GM03348 (cell line): Measurements from ENCODE around the gene LIMA1.
"Not testable (repeated sequence)": the region's sequence is repeated elsewhere in the genome, so short reads cannot be mapped to it uniquely, and the experiment has no call there.

Experiments used
- DNase-seq: peaks from one replicate; pipeline ENCODE4 v3.0.0; 2012; ENCODE audit warnings: low spot score

LIMA1 gene

DNA sequence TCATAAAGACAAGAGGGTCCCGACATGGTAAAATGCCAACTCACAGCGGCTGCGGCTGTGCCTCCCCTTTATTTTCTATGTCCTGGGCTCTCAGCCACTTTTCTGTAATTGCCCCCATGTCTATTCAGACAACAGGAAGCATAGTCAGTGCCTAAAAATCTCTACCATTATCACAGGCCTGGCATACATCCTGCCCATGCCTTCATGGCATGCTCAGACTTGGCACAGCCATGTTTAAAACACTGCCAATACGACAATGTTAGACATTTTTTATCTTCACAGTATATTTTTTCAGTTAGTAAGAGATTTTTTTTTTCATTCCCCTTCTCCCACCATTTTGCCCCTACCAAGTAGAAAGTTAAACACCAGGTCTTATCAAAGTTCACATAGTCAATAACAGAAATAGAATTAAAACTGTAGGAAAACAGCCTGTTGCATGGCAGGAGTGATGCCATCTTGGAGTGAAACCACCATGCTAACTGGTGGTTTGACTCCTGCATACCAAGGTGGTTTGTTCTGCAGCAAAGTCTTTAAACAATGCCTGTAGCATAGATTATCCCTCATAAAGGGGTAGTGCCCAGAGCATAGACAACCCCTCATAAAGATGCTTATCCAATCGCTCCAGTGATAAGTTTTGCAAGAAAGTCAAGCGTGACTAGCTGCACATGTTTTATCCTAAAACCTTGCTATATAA, 97.2 kb downstream of the LIMA1 start:
- DNase-seq, result peak; percentile 25

DNA sequence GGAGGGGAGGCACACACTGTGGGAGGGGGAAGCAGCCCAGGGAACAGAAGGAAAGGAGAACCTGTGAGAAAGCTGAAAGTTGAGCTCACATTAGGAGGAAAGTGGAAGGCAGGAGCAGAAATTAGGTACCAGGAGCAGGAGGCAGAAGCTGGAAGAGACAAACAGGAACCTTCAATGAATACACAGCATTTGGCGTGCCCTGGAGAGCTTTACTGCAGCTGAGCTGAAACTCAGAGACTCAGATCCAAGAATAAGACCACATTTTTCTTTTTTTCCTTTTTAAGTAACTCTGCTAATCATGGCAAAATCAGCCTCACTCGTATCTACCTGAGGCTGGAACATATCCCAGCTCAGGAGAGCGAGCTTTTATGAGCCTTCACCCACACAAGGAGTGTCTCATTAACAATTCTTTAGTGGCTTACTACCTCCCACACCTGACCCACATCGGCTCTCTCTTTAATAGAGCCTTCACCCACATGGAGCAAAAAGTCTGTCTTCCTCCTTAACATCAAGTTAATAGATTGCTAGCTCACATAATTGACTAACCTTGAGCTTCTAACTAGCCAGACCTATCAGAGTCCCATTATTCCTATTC, 97.9 kb downstream of the LIMA1 start:
- DNase-seq, result no peak

GRCh38 chr12:50184261-50184660, 99.1 kb downstream of the LIMA1 start:
- DNase-seq, result no peak

- DNase-seq, result no peak
These were observed 100.9 kb downstream of the LIMA1 start for GRCh38 chr12:50182461-50182860.

GRCh38 chr12:50181691-50182090, 101.6 kb downstream of the LIMA1 start:
- no peak for DNase-seq

DNA sequence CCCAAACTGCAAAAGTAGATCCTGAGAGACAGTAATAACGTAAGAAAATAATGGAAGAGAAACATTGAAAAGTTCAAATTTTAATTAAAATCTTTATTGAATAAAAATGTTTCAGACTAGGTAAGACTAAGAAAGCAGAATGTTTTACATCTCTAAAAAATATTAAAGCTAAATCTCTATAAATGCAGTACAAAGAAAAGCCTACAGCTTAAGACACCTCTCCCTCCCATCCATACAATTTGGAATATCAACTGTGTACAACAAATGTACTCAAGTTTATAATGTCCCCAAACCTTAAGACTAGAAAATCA, 107.6 kb downstream of the LIMA1 start:
- DNase-seq, result no peak

DNA sequence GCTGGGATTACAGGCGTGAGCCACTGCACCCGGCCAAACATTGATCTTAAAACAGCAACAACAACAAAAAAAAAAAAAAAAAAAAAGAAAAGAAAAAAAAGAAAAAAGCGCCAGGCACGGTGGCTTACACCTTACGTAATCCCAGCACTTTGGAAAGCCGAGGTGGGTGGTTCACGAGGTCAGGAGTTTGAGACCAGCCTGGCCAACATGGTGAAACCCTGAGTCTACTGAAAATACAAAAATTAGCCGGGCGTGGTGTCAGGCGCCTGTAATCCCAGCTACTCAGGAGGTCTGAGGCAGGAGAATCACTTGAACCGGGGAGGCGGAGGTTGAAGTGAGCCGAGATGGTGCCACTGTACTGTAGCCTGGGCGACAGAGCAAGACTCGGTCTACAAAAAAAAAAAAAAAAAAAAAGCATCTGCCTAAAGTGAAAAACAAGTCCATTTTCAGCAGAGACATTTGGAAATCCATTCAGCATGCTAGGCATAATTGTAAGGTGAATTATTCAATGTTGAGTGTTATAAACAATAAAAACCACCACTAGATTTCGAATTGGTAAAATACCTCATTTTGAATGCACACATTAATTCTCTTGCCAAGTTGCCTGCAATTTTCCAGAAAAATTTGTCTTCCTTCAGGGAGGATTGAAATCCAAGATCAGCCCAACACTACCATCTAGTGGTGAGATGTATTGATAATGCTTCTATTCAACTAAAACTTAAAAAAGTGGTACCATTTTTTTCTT, 108.2 kb downstream of the LIMA1 start:
- peak; percentile 52 for DNase-seq

GRCh38 chr12:50167049-50167828, 116.1 kb downstream of the LIMA1 start, which contains the start of gene CERS5:
CERS5 (minus strand) TSS chr12:50167369; CDS start chr12:50167297, 72 bp downstream.
- peak; percentile 99 for DNase-seq

- no peak for DNase-seq
These were observed 116.6 kb downstream of the LIMA1 start for GRCh38 chr12:50166799-50167048.

- DNase-seq, result no peak
These were observed 118.4 kb downstream of the LIMA1 start for GRCh38 chr12:50164963-50165362.

GRCh38 chr12:50162230-50162629, 121.1 kb downstream of the LIMA1 start:
- DNase-seq, result peak; percentile 40

DNA sequence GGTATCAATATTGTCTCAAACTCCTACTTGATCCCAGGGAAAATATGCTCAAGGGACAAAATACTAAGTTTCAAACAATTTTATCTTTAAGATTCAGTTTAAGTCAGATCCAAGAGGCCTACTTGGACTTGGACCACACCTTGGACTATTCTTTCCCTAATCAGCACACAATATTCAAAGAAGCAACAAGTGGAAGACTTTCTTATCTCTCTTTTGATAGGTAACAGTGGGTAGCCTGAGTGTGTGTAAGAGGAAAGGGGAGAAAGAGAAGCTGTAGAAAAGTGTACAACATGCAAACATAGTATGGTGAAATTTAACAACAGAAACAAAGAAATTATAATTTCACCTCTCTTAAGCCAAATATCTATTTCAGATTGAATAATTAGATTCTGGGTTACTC, 122.7 kb downstream of the LIMA1 start:
- no peak for DNase-seq

GRCh38 chr12:50157259-50157658, 126.1 kb downstream of the LIMA1 start:
- no peak for DNase-seq

GRCh38 chr12:50156641-50157040, 126.7 kb downstream of the LIMA1 start:
- no peak for DNase-seq

GRCh38 chr12:50154947-50155346, 128.4 kb downstream of the LIMA1 start:
- DNase-seq, result not testable (repeated sequence)

DNA sequence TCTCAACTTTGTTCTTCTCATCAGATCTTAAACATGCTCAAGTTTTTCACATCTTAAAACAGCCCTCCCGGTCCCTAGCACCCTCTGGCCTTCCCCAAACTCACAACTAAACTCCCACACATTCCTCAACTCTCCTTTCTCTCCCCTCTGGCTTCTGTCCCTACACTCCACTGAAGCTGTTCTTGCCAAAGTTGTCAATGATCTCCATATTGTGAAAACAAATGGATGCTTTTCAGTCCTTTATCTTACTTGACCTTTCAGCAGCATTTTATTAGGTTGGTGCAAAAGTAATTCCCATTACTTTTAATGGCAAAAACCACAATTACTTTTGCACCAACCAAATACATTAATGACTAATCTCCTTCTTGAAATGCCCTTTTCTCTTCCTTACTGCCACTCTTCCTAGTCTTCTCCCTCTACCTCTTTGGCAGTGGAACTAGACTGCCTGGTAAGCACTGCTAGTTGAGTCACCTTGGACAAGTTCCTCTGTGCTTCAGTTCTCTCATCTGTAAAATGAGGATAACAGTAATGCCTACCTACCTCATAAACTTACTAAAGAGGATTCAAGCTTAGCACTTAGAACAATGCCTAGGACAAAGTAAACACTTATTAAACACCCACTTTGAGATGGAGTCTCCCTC, 132.2 kb downstream of the LIMA1 start:
- no peak for DNase-seq

GRCh38 chr12:50149311-50149710, 134.0 kb downstream of the LIMA1 start:
- no peak for DNase-seq

GRCh38 chr12:50148011-50148410, 135.3 kb downstream of the LIMA1 start:
- not testable (repeated sequence) for DNase-seq

- no peak for DNase-seq
These were observed 136.0 kb downstream of the LIMA1 start for GRCh38 chr12:50147281-50147680.

GRCh38 chr12:50145439-50145838, 137.9 kb downstream of the LIMA1 start:
- DNase-seq, result no peak

GRCh38 chr12:50142993-50143392, 140.3 kb downstream of the LIMA1 start:
- no peak for DNase-seq

DNA sequence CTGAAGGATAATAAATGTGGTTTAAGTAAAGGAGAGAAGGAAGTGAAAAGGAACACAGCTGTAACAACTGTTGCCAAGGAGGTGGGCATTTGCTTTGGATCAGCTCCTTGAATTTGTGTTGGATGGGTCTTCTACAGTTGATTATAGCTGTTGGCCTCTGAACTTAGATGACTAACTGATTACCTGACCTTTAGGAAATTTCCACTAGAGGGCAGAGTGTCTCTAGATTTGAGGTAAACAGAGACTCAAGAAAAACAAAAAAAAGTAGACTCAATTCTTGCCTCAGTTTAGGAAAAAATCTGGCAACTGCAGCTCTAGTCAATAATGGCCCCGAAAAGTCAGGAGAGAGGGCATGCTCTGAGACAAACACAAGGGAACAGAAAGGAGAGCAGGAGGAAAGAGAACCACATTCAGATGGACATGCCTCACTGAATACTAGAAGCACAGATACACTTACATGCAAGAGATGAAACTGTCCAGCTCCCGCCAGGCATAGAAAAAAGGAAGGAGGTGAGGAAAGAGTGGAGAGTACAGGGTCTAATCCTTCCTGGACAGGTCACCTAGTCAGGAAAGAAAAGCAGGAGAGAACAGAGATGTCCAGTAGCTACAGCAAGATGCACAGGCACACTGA, 150.7 kb downstream of the LIMA1 start:
- peak; percentile 56 for DNase-seq
